LNCaP clone FGC (cell line): ENCODE results near the gene POU3F1.

Experiments
- DNase-seq: peaks from one replicate; pipeline ENCODE4 v3.0.0-alpha.2; 2011; ENCODE audit warnings: low read depth
- H3K4me3 ChIP-seq: 2 replicates; pipeline ENCODE4 v1.5.1; 2011; ENCODE audit warnings: mild to moderate bottlenecking, low read depth, low read length, control low read depth
- CTCF ChIP-seq: IDR thresholded peaks from 2 replicates; pipeline ENCODE4 v1.5.1; 2012; ENCODE audit warnings: mild to moderate bottlenecking; ENCODE audit not compliant: control insufficient read depth, insufficient read depth; ENCODE audit errors: extremely low read depth

Gene POU3F1

DNA sequence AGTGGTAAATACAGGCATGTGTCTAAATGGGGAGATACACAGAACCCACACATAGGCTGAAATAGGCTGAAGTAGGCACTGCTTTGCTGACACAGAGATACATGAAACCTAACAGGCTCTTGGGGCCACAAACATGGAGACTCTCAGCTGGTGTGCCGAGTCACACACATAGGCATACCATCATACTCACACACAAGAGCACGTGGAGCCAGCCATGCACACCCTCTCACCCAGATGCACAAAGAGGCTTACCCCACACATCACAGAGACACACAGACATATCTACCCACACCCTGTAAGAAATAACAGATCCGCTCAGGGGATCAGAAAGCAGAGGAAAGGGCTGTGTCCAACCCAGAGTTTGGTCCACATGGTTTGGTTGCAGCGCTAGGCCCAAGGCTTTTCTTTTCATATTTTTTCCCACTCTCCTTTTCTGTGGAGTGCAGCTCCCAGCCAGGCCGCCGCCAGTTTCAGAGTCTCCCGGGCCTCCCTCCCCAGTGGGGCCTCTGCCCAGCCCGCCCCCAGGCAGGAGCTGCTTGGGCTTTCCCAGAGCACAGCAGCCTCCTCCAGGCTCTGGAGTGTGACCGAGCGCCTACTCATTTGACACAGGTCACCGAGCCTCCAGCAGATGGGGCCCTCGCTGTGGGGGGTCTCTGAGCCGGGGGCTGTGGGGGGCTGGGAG is 3.9 kb upstream of the POU3F1 start:
- H3K4me3 ChIP-seq, result no peak overlapping the region
- TF ChIP-seq CTCF, result no peak
- DNase-seq, result no peak

- DNase-seq, result no peak
- TF ChIP-seq CTCF, result no peak
- H3K4me3 ChIP-seq, result peak overlapping the region; percentile 45; the same call in 1 of the 2 replicates
Measured at GRCh38 chr1:38047603-38048141, 1.1 kb upstream of the POU3F1 start.

DNA sequence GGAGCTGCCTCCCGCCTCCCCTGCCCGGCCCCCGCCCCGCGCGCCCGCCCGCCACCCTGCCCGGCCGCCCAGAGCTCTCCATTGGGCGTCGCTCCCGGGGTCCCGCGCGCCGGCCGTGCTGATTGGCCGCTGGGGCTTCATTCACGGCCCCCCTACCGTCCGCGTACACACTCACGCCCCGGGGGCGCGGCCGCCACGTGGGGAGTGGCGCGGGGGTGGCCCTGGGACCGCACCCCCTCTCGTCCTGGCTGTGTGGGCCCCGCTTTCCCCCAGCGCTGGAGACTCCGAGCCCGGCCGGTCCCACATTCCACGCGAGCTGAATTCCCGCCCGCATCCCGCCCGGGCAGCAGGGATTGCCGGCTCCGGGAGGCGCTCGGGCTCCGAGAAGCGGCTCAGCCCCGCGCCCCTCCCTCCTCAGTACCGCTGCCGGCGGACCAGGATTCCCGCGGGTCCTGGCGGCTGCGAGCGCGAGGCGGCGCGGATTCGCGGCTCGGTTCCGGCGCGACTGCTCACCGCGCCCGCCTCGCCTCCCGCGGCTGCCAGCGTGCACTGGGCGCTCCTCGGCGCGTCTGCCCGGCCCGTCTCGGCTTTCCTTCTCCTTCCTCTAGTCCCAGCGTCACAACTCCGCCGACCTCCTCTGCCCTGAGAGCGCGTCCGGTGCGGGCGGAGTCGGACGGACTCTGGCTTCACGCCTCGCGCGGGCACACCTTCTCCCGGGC is 450 bp upstream of the POU3F1 start:
- peak overlapping the region; percentile 45 for H3K4me3 ChIP-seq
- DNase-seq, result no peak
- TF ChIP-seq CTCF, result peak; percentile 24; the same call in 1 of the 2 replicates

- no peak for TF ChIP-seq CTCF
- H3K4me3 ChIP-seq, result no peak overlapping the region
- DNase-seq, result no peak
Measured at GRCh38 chr1:38045401-38046332, 926 bp downstream of the POU3F1 start.

DNA sequence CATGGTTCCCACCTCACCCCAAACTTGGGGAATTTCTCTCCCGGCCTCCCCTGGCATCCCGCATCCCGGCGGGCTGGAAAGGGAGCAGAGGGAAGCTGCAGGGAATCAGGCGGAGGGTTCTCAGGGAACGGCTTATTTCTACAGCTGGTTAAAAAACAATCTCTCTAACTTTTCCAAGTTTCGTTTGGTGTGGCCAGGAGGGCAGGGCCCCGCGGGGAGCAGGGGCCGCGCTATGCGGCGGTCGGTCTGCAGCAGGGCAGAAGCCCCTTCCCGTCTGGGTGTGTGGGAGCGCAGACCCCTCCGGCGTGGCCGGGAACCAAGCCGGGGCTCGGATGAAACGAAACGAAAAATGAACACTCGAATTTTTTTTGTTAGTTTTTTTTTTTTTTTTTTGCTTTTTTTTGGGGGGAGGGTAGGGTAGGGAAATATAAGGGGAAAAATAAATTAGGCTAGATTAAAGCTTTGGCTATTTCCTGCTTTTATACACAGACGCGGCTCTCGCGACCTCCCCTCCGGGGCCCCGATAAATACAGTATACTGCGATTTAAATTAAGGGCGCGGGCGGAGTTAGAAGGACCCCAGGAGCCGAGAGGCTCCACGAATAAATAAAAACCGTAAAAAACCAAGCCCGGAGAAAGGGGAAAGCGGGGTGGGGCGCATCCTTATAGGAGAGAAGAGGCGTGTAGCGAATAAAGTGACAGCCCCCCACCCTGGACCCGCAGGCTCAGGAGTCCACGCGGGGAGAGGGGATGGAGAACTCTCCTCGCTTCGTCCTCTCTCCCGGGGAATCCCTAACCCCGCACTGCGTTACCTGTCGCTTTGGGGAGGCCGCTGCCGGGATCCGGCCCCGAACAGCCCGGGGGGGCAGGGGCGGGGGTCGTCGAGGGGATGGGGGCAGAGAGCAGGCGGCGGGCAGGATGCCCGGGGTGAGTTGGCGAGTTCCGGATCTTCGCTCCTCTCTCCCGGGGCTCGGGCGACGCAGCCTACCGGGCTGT is 2.1 kb downstream of the POU3F1 start:
- TF ChIP-seq CTCF, result no peak
- DNase-seq, result no peak
- H3K4me3 ChIP-seq, result no peak overlapping the region
